ENCODE data around the gene SNX6.
"Not testable (repeated sequence)": the region's sequence is repeated elsewhere in the genome, so short reads cannot be mapped to it uniquely, and the experiment has no call there.

Gene SNX6

GRCh38 chr14:34571771-34572170 lies 58.2 kb downstream of the SNX6 start:
- in situ Hi-C loops (cut with HindIII; ENCODE audit: low sequenced_read_pairs), result no loop called here

GRCh38 chr14:34569750-34570149 lies 60.2 kb downstream of the SNX6 start:
- in situ Hi-C loops (cut with HindIII; ENCODE audit: low sequenced_read_pairs), result no loop called here

GRCh38 chr14:34568803-34569202 lies 61.1 kb downstream of the SNX6 start:
- in situ Hi-C loops (cut with HindIII; ENCODE audit: low sequenced_read_pairs), result no loop called here

- in situ Hi-C loops (cut with HindIII; ENCODE audit: low sequenced_read_pairs), result no loop called here
Measured at GRCh38 chr14:34562776-34563150, 67.2 kb downstream of the SNX6 start.

GRCh38 chr14:34562037-34562775 lies 67.7 kb downstream of the SNX6 start:
- in situ Hi-C loops (cut with HindIII; ENCODE audit: low sequenced_read_pairs), result not testable (repeated sequence)

GRCh38 chr14:34556498-34556829 lies 73.5 kb downstream of the SNX6 start:
- in situ Hi-C loops (cut with HindIII; ENCODE audit: low sequenced_read_pairs), result not testable (repeated sequence)

- in situ Hi-C loops (cut with HindIII; ENCODE audit: low sequenced_read_pairs), result not testable (repeated sequence)
Measured at GRCh38 chr14:34555583-34556497, 74.1 kb downstream of the SNX6 start.

GRCh38 chr14:34554540-34555250 lies 75.3 kb downstream of the SNX6 start:
- in situ Hi-C loops (cut with HindIII; ENCODE audit: low sequenced_read_pairs), result no loop called here

GRCh38 chr14:34549276-34549966 lies 80.5 kb downstream of the SNX6 start:
- in situ Hi-C loops (cut with HindIII; ENCODE audit: low sequenced_read_pairs), result not testable (repeated sequence)

- in situ Hi-C loops (cut with HindIII; ENCODE audit: low sequenced_read_pairs), result no loop called here
Measured at GRCh38 chr14:34548472-34548981, 81.4 kb downstream of the SNX6 start.

- in situ Hi-C loops (cut with HindIII; ENCODE audit: low sequenced_read_pairs), result not testable (repeated sequence)
Measured at GRCh38 chr14:34547136-34547520, 82.8 kb downstream of the SNX6 start.

GRCh38 chr14:34546272-34547135 lies 83.4 kb downstream of the SNX6 start:
- in situ Hi-C loops (cut with HindIII; ENCODE audit: low sequenced_read_pairs), result not testable (repeated sequence)

- in situ Hi-C loops (cut with HindIII; ENCODE audit: low sequenced_read_pairs), result not testable (repeated sequence)
Measured at GRCh38 chr14:34540181-34541059, 89.5 kb downstream of the SNX6 start.

- in situ Hi-C loops (cut with HindIII; ENCODE audit: low sequenced_read_pairs), result loop anchor here (5.0 kb wide), 1 partner anchor 72 kb away; no protein-coding TSS in a partner anchor
Measured at GRCh38 chr14:34539407-34540180, 90.4 kb downstream of the SNX6 start, which contains the start of gene EAPP. Gene EAPP, minus strand, starts transcription at chr14:34539701. Its CDS starts 73 bp downstream, at chr14:34539628.

GRCh38 chr14:34538871-34539406 lies 91.0 kb downstream of the SNX6 start:
- in situ Hi-C loops (cut with HindIII; ENCODE audit: low sequenced_read_pairs), result loop anchor here (5.0 kb wide), 1 partner anchor 72 kb away; no protein-coding TSS in a partner anchor

- in situ Hi-C loops (cut with HindIII; ENCODE audit: low sequenced_read_pairs), result loop anchor here (5.0 kb wide), 1 partner anchor 71 kb away; no protein-coding TSS in a partner anchor
Measured at GRCh38 chr14:34538096-34538495, 91.9 kb downstream of the SNX6 start.

- in situ Hi-C loops (cut with HindIII; ENCODE audit: low sequenced_read_pairs), result loop anchor here (5.0 kb wide), 1 partner anchor 70 kb away; no protein-coding TSS in a partner anchor
Measured at GRCh38 chr14:34537677-34538009, 92.3 kb downstream of the SNX6 start.

Data from endothelial cell of hepatic sinusoid (primary cell).